GM19099 (cell line): ENCODE measurements around the gene LDLRAD3.

ENCODE experiments used
- POLR2A ChIP-seq: IDR thresholded peaks from 3 replicates; pipeline ENCODE4 v1.6.1; 2011; ENCODE audit warnings: low read depth; ENCODE audit not compliant: insufficient read length; ENCODE audit errors: extremely low read depth

LDLRAD3 gene

DNA sequence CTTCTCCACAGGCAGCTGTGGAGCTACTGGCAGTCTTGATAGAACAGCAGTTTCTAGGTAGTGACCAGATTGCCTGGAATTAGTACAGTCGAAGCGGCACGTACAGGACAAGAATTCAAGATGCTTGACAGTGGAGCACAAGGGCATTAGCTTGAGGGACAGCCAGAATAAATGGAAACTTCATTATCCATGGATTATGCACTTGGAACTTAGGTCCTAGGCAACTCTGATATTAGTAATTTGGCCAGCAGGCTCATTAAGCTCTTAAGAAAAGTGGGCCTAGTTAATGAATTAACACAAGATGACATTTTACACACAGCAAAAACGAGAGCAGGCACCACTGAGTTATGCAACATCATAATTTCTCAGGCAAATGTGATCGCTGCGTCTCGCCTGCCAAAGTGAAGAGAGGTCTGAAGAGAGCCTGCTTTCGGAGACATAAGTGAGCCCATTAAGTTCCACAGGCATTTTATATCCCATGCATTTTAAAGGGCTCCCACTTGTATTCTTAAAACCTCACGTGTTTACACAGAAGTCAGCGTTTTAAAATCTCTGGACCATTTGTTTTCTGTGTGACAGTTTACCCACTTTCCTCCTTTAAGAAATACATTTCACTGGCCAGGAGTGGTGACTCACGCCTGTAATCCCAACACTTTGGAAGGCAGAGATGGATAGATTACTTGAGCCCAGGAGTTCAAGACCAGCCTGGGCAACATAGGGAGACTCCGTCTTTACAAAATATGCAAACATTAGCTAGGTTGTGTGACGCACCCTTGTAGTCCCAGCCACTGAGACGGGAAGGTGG is 279.2 kb downstream of the LDLRAD3 start:
- no peak for TF ChIP-seq POLR2A

GRCh38 chr11:36224209-36224882 is 280.5 kb downstream of the LDLRAD3 start:
- TF ChIP-seq POLR2A = no peak

DNA sequence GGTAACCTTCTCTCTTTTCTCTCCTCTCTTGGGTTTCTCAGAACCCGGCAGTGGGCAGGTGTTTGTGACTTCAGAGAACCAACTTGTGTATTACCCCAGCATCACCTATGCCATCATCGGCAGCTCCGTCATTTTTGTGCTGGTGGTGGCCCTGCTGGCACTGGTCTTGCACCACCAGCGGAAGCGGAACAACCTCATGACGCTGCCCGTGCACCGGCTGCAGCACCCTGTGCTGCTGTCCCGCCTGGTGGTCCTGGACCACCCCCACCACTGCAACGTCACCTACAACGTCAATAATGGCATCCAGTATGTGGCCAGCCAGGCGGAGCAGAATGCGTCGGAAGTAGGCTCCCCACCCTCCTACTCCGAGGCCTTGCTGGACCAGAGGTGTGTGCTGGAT is 283.2 kb downstream of the LDLRAD3 start:
- no peak for TF ChIP-seq POLR2A

DNA sequence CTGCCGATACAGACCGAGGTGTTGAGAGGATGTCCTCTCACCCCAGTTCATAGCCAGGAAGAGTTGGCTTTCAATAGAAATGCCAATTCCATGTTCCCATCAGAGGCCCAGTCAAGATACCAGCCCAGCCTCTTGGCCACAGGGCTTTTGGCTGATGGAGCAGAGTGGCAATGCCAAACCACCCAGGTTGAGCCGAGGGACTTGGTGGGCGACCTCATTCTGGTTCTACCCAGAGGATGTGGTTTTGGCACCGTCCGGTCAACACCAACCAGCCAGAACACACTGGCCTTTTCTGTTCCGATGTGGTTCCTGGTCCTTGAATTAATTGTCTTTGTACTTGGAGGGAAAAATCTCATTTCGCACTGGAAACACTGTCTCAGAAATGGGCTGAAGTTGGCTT is 284.8 kb downstream of the LDLRAD3 start:
- TF ChIP-seq POLR2A = no peak

DNA sequence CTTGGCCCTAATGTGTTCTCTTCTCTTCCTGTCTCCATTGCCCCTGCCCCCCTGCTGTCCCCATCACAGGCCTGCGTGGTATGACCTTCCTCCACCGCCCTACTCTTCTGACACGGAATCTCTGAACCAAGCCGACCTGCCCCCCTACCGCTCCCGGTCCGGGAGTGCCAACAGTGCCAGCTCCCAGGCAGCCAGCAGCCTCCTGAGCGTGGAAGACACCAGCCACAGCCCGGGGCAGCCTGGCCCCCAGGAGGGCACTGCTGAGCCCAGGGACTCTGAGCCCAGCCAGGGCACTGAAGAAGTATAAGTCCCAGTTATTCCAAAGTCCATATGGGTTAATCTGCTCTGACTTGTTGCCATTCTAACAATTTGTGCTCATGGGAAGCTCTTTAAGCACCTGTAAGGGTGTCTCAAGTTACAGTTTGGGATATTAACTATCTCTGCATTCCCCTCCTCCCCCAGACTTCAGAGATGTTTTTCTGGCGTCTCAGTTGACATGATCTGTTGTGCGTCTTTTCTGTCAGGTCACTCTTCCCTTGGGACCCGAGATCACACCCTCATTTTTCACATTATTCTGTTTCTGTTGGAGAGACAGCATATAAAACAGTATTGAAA is 285.3 kb downstream of the LDLRAD3 start:
- no peak for TF ChIP-seq POLR2A

DNA sequence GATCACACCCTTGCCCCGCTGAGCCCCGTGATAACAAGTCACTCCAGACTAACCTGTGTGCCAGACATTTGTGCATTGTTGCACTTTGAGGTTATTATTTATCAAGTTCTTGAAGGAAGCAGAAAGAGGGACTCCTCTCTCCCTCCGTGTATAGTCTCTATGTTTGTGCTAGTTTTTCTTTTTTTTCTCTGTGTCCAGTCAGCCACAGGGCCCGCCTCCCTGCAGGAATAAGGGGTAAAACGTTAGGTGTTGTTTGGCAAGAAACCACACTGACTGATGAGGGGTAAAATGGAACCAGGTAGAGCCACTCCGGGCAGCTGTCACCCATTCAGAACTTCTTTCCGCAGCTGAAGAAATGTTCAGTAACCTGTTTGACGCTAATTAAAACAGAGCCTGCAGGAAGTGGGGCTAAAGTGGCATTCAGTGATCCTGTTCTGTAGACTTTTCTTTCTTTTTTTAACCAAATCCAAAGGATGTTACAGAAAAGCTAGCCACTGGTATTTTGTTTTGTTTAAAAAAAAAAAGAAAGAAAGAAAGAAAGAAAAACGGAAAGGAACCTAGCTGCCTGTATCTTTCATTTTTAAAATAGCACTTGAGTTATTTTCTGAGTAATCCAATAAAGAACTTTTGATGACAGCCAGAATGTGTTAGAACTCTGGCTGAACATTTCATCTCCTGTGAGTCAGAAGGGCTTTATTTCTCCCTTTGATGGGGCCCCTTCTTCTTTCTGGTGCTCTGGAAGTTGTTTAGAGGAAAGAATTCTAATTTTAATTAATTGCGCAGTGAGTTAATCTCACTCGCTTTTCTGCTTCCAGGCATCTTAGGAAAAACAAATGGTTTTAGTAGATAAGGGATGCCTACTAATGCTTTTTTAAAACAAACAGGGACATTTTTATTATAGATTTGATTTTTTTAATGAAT is 287.2 kb downstream of the LDLRAD3 start:
- no peak for TF ChIP-seq POLR2A

- TF ChIP-seq POLR2A = no peak
Measured at GRCh38 chr11:36233204-36233603, 289.3 kb downstream of the LDLRAD3 start.

- no peak for TF ChIP-seq POLR2A
Measured at GRCh38 chr11:36234825-36235224, 291.0 kb downstream of the LDLRAD3 start.

- no peak for TF ChIP-seq POLR2A
Measured at GRCh38 chr11:36235750-36236149, 291.9 kb downstream of the LDLRAD3 start.

GRCh38 chr11:36237391-36237790 is 293.5 kb downstream of the LDLRAD3 start:
- no peak for TF ChIP-seq POLR2A

GRCh38 chr11:36238036-36238631 is 294.3 kb downstream of the LDLRAD3 start:
- no peak for TF ChIP-seq POLR2A

DNA sequence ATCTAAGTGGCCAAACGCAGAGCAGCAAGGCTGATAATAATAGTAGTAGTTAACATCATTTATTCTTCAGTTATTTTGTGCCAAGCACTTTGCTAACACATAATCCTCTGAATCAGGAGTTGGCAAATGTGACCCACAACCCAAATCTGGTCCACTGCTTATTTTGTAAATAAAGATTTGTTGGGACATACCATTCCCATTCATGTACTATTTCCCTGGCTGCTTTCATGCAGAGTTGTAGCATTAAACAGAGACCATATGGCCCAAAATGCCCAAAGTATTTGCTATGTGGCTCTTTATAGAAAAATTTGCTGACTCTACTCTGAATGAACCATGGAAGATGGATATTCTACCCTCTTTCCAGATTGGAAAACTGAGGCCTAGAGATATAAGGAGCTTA is 295.0 kb downstream of the LDLRAD3 start:
- TF ChIP-seq POLR2A = no peak

DNA sequence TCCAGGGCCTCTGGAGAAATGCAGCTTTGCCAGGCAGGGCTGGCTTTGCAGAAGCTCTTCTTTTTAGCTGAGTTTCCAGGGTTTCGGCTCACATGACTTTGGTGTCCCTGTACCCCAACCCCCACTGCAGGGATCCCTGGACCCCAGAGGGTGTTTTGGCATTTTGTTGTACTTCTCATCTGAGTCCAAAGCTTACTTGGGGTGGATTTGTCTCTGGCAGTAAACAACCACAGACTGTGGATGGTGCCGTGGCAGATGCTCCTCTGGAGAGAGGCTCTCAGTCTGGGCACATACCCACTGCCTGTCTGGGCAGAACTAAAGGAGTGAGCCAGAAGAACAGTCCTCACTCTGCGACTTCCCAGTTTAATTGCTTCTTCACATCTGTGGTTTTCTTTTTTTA is 295.8 kb downstream of the LDLRAD3 start:
- TF ChIP-seq POLR2A = no peak

- no peak for TF ChIP-seq POLR2A
Measured at GRCh38 chr11:36240173-36240572, 296.3 kb downstream of the LDLRAD3 start.
